HG02642 (cell line): ENCODE data around the gene ANKRD18B.
"Not testable (repeated sequence)": the region's sequence is repeated elsewhere in the genome, so short reads cannot be mapped to it uniquely, and the experiment has no call there.

Source experiments
- ATAC-seq: cut with Tn5 transposase; IDR thresholded peaks from one replicate; pipeline ENCODE4 v1.9.1; 2021; ENCODE audit warnings: mild to moderate bottlenecking; ENCODE audit not compliant: unreplicated experiment, poor library complexity

The ANKRD18B gene

GRCh38 chr9:33600911-33601310, 76.9 kb downstream of the ANKRD18B start:
- not testable (repeated sequence) for ATAC-seq

GRCh38 chr9:33604249-33604648, 80.2 kb downstream of the ANKRD18B start:
- ATAC-seq = not testable (repeated sequence)

GRCh38 chr9:33604936-33605335, 80.9 kb downstream of the ANKRD18B start:
- not testable (repeated sequence) for ATAC-seq

GRCh38 chr9:33611358-33611757, 87.3 kb downstream of the ANKRD18B start:
- ATAC-seq = no peak

GRCh38 chr9:33612410-33612809, 88.4 kb downstream of the ANKRD18B start:
- not testable (repeated sequence) for ATAC-seq

GRCh38 chr9:33614001-33614687, 90.1 kb downstream of the ANKRD18B start:
- ATAC-seq = no peak

GRCh38 chr9:33618370-33618769, 94.3 kb downstream of the ANKRD18B start:
- not testable (repeated sequence) for ATAC-seq

GRCh38 chr9:33619666-33620404, 95.8 kb downstream of the ANKRD18B start:
- no peak for ATAC-seq

GRCh38 chr9:33620738-33621439, 96.8 kb downstream of the ANKRD18B start:
- no peak for ATAC-seq
